ENCODE data around the gene RAB3A. TPM values are rescaled to one million over a fixed set of nuclear protein-coding genes. Genes with fewer than 3 reads are reported as not detected.
A peak's percentile ranks its signal among the peaks of the same experiment; 100 is the strongest.

RAB3A gene
- total and polyA plus RNA-seq, 2 donors (not counting 3 experiments of a cell fraction or from before 2014, with no cell fraction given), result 0.88 to 0.90 TPM

DNA sequence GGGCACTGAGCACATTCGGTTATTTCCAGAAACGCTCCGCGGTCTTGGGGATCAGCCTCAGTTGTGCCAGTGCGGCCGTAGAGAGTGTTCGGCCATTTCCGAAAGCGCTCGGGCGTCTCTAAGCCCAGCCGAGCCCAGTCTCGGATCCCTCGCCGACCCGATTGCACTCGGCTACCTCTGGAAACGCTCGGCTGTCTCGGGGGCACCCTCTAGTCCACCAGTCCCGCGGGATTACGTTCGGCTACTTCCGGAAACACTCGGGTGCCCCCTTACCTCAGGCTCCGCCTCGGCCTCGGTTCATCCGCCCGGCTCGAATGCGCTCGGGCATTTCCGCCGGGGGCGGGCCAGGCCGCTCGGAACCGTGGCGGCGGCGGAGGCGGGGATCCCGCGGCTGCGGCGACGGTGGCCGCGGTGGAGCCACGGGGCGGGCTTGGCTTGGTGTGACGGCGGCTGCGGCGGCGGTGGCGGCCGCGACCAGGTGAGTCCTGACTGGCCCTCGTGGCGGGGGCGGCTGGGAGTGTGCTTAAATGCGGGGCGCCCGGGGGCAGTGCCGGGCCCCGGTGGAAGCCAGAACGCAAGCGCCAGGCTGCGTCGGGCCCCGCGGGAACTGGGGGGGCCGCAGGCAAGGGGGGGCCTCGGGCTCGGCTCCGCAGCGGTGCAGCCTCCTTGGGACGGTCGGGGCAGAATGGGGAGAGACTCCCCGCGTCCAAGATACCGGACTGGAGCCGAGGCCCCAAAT lies 50.9 kb downstream of the RAB3A start, which contains the start of gene PIK3R2:
PIK3R2 (plus strand) TSS at position 347 of the 739 bp plus-strand sequence. CDS start 2,717 bp downstream, outside the sequence.
- TF ChIP-seq POLR2AphosphoS5 (IDR thresholded peaks at IDR 0.05; ENCODE audit: insufficient read depth, low read depth, low read length) (peak; percentile 29), FOS (IDR thresholded peaks at IDR 0.05; ENCODE audit: borderline replicate concordance, insufficient read depth, low read length) (no peak), GATA2 (IDR thresholded peaks at IDR 0.05; ENCODE audit: insufficient read depth, insufficient read length, low read depth, low read length) (no peak), EZH2 (IDR thresholded peaks at IDR 0.05; ENCODE audit: borderline replicate concordance, low read depth, low read length, severe bottlenecking) (no peak)
- ChIA-PET CTCF (interaction anchor here (0.7 to 3.0 kb wide), 10 partner anchors 11 to 215 kb away, joined by 3 to 55 read pairs (median 4); no protein-coding TSS in a partner anchor), POLR2A (no interaction called here)

DNA sequence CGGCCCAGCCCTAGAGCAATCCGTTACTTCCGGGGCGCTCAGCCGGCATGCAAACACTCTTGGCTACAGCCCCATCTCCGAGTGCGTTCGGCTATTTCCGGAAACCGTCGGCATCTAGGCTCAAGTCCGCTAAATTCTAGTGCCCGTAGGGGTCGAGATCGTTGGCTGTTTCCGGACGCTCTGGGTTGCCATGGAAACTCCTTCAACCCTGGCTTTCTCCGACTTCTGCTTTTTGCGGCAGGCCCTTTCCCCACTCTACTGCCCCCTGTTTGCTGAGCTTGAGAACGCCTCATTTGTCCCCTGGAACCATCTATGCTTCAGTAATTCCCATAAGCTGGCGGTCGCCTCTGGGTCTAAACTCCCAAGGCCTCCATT lies 51.4 kb downstream of the RAB3A start:
- TSS peak; percentile 48 for BruUV-seq (replicated peaks)
- intact Hi-C loops (cut with micrococcal nuclease), result loop anchor here (1.0 to 2.0 kb wide), 5 partner anchors 34 to 145 kb away; partner anchors contain the start of genes MPV17L2 and RAB3A
- Histone ChIP-seq H3K36me3 (ENCODE audit: control insufficient read depth in 2 of 2, extremely low read depth in 1 of 2, insufficient read depth in 2 of 2, low read length in 2 of 2) (peaks cover 0 to 4% of the 10 kb centered on the region in 2 experiments), H3K9ac (replicated peaks; ENCODE audit: extremely low read depth, insufficient read depth, low read length) (peak overlapping the region; percentile 99), H3K27me3 (ENCODE audit: control insufficient read depth in 2 of 2, insufficient read depth in 2 of 2, low read length in 2 of 2) (no peaks in the 10 kb centered on the region), H3K27ac (ENCODE audit: insufficient read depth, low read depth, low read length) (peak overlapping the region; percentile 88), H3K79me2 (ENCODE audit: control insufficient read depth, insufficient read depth, low read length) (peaks cover 11% of the 10 kb centered on the region), H2AFZ (ENCODE audit: low read depth, low read length) (peak overlapping the region; percentile 90), H3K4me1 (ENCODE audit: control insufficient read depth, extremely low read depth, insufficient read depth, low read length) (peaks cover 21% of the 10 kb centered on the region), H4K20me1 (replicated peaks; ENCODE audit: control insufficient read depth, extremely low read depth, insufficient read depth, low read length) (no peaks in the 10 kb centered on the region), H3K9me1 (replicated peaks; ENCODE audit: control insufficient read depth, extremely low read depth, insufficient read depth, low read length) (no peaks in the 10 kb centered on the region), H3K4me2 (ENCODE audit: insufficient read depth, low read length) (peak overlapping the region; percentile 67), H3K4me3 (replicated peaks in 1 of 3; ENCODE audit: insufficient read depth in 1 of 3, low read depth in 1 of 3, low read length in 3 of 3) (peak overlapping the region in 2 of 3 experiments; percentile 38 to 68), H3K9me3 (replicated peaks; ENCODE audit: control insufficient read depth, insufficient read depth, low read length) (no peaks in the 10 kb centered on the region)
- POLR2A ChIA-PET, result no interaction called here
- peak; percentile 84 for TF ChIP-seq POLR2A (IDR thresholded peaks at IDR 0.05; ENCODE audit: low read depth, low read length)
- TF ChIP-seq MYC (IDR thresholded peaks at IDR 0.05; ENCODE audit: low read depth, low read length), result no peak
- TF ChIP-seq FOS (IDR thresholded peaks at IDR 0.05; ENCODE audit: borderline replicate concordance, insufficient read depth, low read length), result no peak
- no peak for TF ChIP-seq EZH2 (IDR thresholded peaks at IDR 0.05; ENCODE audit: borderline replicate concordance, low read depth, low read length, severe bottlenecking)
- TF ChIP-seq, protein P1, sequence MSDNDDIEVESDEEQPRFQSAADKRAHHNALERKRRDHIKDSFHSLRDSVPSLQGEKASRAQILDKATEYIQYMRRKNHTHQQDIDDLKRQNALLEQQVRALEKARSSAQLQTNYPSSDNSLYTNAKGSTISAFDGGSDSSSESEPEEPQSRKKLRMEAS (IDR thresholded peaks at IDR 0.05; ENCODE audit: insufficient read depth, insufficient read length), result peak; percentile 53
- no peak for TF ChIP-seq JUN (IDR thresholded peaks at IDR 0.05; ENCODE audit: borderline replicate concordance, insufficient read depth, insufficient read length, low read depth)
- TF ChIP-seq GATA2 (IDR thresholded peaks at IDR 0.05; ENCODE audit: insufficient read depth, insufficient read length, low read depth, low read length), result no peak
- peak; percentile 75 for TF ChIP-seq POLR2AphosphoS5 (IDR thresholded peaks at IDR 0.05; ENCODE audit: insufficient read depth, low read depth, low read length)
- TF ChIP-seq, protein P2, sequence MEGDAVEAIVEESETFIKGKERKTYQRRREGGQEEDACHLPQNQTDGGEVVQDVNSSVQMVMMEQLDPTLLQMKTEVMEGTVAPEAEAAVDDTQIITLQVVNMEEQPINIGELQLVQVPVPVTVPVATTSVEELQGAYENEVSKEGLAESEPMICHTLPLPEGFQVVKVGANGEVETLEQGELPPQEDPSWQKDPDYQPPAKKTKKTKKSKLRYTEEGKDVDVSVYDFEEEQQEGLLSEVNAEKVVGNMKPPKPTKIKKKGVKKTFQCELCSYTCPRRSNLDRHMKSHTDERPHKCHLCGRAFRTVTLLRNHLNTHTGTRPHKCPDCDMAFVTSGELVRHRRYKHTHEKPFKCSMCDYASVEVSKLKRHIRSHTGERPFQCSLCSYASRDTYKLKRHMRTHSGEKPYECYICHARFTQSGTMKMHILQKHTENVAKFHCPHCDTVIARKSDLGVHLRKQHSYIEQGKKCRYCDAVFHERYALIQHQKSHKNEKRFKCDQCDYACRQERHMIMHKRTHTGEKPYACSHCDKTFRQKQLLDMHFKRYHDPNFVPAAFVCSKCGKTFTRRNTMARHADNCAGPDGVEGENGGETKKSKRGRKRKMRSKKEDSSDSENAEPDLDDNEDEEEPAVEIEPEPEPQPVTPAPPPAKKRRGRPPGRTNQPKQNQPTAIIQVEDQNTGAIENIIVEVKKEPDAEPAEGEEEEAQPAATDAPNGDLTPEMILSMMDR (IDR thresholded peaks at IDR 0.05; ENCODE audit: extremely low read depth in 1 of 2, insufficient read depth in 1 of 2, low read depth in 1 of 2, low read length in 2 of 2), result peak; percentile 70 to 83
- CTCF ChIA-PET, result interaction anchor here (0.7 to 3.0 kb wide), 11 partner anchors 10 to 214 kb away, joined by 3 to 55 read pairs (median 4); partner anchors contain the start of gene ARRDC2
- dilution Hi-C loops (cut with MboI; ENCODE audit: extremely low pct_ligation_motif_present, low sequenced_read_pairs), result no loop called here
- no peak for FAIRE-seq
- peak; percentile 97 for DNase-seq (ENCODE audit: low read depth, low spot score)

More for the DNA sequence above, 50.9 kb downstream of the RAB3A start, which contains the start of gene PIK3R2:
- H3K36me3 ChIP-seq (ENCODE audit: control insufficient read depth in 2 of 2, extremely low read depth in 1 of 2, insufficient read depth in 2 of 2, low read length in 2 of 2), result peaks cover 0 to 4% of the 10 kb centered on the region in 2 experiments
- peaks cover 11% of the 10 kb centered on the region for H3K79me2 ChIP-seq (ENCODE audit: control insufficient read depth, insufficient read depth, low read length)
- no peaks in the 10 kb centered on the region for H3K27me3 ChIP-seq (ENCODE audit: control insufficient read depth in 2 of 2, insufficient read depth in 2 of 2, low read length in 2 of 2)
- FAIRE-seq, result peak; percentile 99
- no peaks in the 10 kb centered on the region for H3K9me1 ChIP-seq (replicated peaks; ENCODE audit: control insufficient read depth, extremely low read depth, insufficient read depth, low read length)
- peaks cover 23% of the 10 kb centered on the region for H3K4me1 ChIP-seq (ENCODE audit: control insufficient read depth, extremely low read depth, insufficient read depth, low read length)
- intact Hi-C loops (cut with micrococcal nuclease), result loop anchor here (1.0 to 2.0 kb wide), 5 partner anchors 35 to 146 kb away; partner anchors contain the start of genes MPV17L2 and RAB3A
- H3K4me3 ChIP-seq (replicated peaks in 1 of 3; ENCODE audit: insufficient read depth in 1 of 3, low read depth in 1 of 3, low read length in 3 of 3), result peak within 1 kb of the TSS; percentile 53 to 75 (median 68)
- H3K9ac ChIP-seq (replicated peaks; ENCODE audit: extremely low read depth, insufficient read depth, low read length), result peak within 1 kb of the TSS; percentile 99
- H3K9me3 ChIP-seq (replicated peaks; ENCODE audit: control insufficient read depth, insufficient read depth, low read length), result no peaks in the 10 kb centered on the region
- DNase-seq (ENCODE audit: low read depth, low spot score), result peak; percentile 98
- H4K20me1 ChIP-seq (replicated peaks; ENCODE audit: control insufficient read depth, extremely low read depth, insufficient read depth, low read length), result no peaks in the 10 kb centered on the region
- peak within 1 kb of the TSS; percentile 67 for H3K4me2 ChIP-seq (ENCODE audit: insufficient read depth, low read length)
- peak within 1 kb of the TSS; percentile 88 for H3K27ac ChIP-seq (ENCODE audit: insufficient read depth, low read depth, low read length)
- dilution Hi-C loops (cut with MboI; ENCODE audit: extremely low pct_ligation_motif_present, low sequenced_read_pairs), result no loop called here
- H2AFZ ChIP-seq (ENCODE audit: low read depth, low read length), result peak within 1 kb of the TSS; percentile 90
- no TSS peak for BruUV-seq (replicated peaks)
